Endothelial cell (in vitro differentiated cells): ENCODE measurements around the gene EML4. TPM values are rescaled to one million over a fixed set of nuclear protein-coding genes. Genes with fewer than 3 reads are reported as not detected.

Experiments used
- DNase-seq: peaks from one replicate; pipeline ENCODE4 v3.0.0; 2021; ENCODE audit warnings: low spot score
- H3K27ac Mint-ChIP-seq: one replicate; pipeline ENCODE4 v1.8.0; 2021; ENCODE audit warnings: mixed read lengths, inconsistent platforms; ENCODE audit not compliant: unreplicated experiment
- H3K27me3 Mint-ChIP-seq: one replicate; pipeline ENCODE4 v1.8.0; 2021; ENCODE audit warnings: mild to moderate bottlenecking, moderate library complexity, mixed read lengths, inconsistent platforms; ENCODE audit not compliant: unreplicated experiment
- H3K36me3 Mint-ChIP-seq: one replicate; pipeline ENCODE4 v1.8.0; 2021; ENCODE audit warnings: mild to moderate bottlenecking, low read depth, mixed read lengths, inconsistent platforms; ENCODE audit not compliant: unreplicated experiment
- H3K4me1 Mint-ChIP-seq: one replicate; pipeline ENCODE4 v1.8.0; 2021; ENCODE audit warnings: mild to moderate bottlenecking, mixed read lengths, inconsistent platforms; ENCODE audit not compliant: unreplicated experiment
- H3K4me3 Mint-ChIP-seq: one replicate; pipeline ENCODE4 v1.8.0; 2021; ENCODE audit warnings: mild to moderate bottlenecking, mixed read lengths, inconsistent platforms; ENCODE audit not compliant: unreplicated experiment
- H3K9me3 Mint-ChIP-seq: one replicate; pipeline ENCODE4 v1.8.0; 2021; ENCODE audit warnings: mixed read lengths, inconsistent platforms; ENCODE audit not compliant: unreplicated experiment
- CTCF ChIP-seq: fragments of 200-600 bp; sonication (generic); IDR thresholded peaks from one replicate; pipeline ENCODE4 v1.5.0; 2021; ENCODE audit warnings: antibody characterized with exemption; ENCODE audit not compliant: unreplicated experiment
- total RNA-seq: library from RNA; stranded (reverse); fragmentation: NEBNext Ultra II Directional; extraction: Animal tissue kit (Norgen Biotek cat#: 25700); gene quantifications from one replicate; pipeline ENCODE4 v1.2.1, GENCODE V29; 2021; ENCODE audit not compliant: unreplicated experiment

The EML4 gene
- total RNA-seq, 1 donor from 2014 or later: 49.7 TPM

GRCh38 chr2:42335514-42336104 lies 166.5 kb downstream of the EML4 start:
- DNase-seq: no peak
- H3K27ac Mint-ChIP-seq: no peak overlapping the region
- no peak overlapping the region for H3K4me3 Mint-ChIP-seq
- peaks cover 24% of the 10 kb centered on the region for H3K36me3 Mint-ChIP-seq
- no peak for TF ChIP-seq CTCF
- H3K27me3 Mint-ChIP-seq: peaks cover 5% of the 10 kb centered on the region
- peaks cover 11% of the 10 kb centered on the region for H3K4me1 Mint-ChIP-seq
- H3K9me3 Mint-ChIP-seq: no peaks in the 10 kb centered on the region

DNA sequence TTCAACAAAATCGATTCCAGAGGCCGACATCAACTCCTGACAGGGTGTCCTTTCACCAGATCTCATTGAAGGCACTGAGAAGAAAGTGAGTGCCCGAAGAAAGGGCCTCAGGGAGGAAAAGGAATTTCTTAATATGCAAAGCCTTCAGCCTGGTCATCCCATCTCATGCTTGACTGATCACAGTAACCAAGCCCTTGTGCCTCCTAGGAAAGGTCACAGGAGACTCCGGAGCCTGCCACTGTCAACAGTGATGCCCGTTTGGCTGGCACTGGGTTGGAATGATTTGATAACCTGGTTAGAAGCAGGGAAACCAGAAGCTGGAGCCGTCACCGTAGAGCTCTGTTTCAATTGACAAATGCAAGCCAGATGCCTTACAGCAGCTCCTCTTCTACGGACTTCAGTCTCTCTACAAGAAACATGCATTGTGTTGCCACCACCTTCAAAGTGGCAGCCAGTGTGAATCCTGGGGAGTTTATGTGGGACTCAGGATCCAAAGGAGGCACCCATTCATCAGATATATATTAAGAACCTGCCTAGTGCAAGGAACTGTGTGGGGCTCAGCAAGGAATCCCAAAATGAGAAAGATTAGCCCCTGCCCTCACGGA lies 167.3 kb downstream of the EML4 start:
- H3K9me3 Mint-ChIP-seq: no peaks in the 10 kb centered on the region
- no peak overlapping the region for H3K27ac Mint-ChIP-seq
- TF ChIP-seq CTCF: no peak
- DNase-seq: no peak
- H3K4me3 Mint-ChIP-seq: no peak overlapping the region
- H3K36me3 Mint-ChIP-seq: peaks cover 26% of the 10 kb centered on the region
- peaks cover 8% of the 10 kb centered on the region for H3K27me3 Mint-ChIP-seq
- H3K4me1 Mint-ChIP-seq: peaks cover 15% of the 10 kb centered on the region

GRCh38 chr2:42337356-42337820 lies 168.2 kb downstream of the EML4 start:
- no peak overlapping the region for H3K4me3 Mint-ChIP-seq
- no peak for DNase-seq
- H3K36me3 Mint-ChIP-seq: peaks cover 26% of the 10 kb centered on the region
- H3K9me3 Mint-ChIP-seq: no peaks in the 10 kb centered on the region
- H3K27me3 Mint-ChIP-seq: peaks cover 8% of the 10 kb centered on the region
- H3K27ac Mint-ChIP-seq: no peak overlapping the region
- no peak for TF ChIP-seq CTCF
- H3K4me1 Mint-ChIP-seq: peaks cover 17% of the 10 kb centered on the region

DNA sequence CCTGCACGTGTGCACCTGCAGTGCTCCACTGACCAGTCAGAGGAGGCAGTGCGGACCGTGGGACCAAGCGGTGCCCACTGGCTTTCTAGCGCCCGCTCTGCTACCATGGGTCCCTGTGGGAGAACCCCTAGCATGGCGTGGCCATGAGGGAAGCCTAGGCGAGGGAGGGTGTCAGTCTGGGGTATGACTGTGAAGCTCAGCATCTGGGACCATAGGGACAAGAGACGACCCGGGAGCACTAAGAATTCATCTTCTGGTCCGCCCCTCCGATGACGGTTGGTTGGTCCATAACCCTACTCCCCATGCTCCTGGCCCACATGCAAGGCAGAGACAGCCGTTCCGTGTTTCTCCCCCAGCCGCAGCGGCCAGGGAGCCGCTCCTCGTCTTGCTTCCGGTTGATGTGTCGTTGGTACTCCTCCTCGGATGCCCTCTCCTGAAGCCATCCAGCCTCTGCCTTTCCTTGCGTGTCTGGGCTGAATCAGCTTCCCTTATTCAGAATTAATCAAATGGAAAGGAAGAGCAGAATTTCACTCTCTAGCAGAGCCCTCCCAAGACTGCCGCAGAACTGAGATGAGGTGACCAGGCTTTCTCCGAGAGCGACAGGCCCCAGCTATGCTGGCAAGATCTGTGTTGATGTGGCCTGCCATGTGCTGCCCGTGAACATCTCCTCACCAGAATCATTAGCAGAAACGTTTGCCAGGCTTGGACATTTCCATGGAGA lies 168.9 kb downstream of the EML4 start:
- DNase-seq: no peak
- Mint-ChIP-seq H3K4me3 (peak overlapping the region; percentile 24), H3K4me1 (peaks cover 23% of the 10 kb centered on the region), H3K27ac (no peak overlapping the region), H3K9me3 (no peaks in the 10 kb centered on the region), H3K36me3 (peaks cover 26% of the 10 kb centered on the region), H3K27me3 (peaks cover 8% of the 10 kb centered on the region)
- no peak for TF ChIP-seq CTCF
